ENCODE data around the gene ZC3H4.

DNA sequence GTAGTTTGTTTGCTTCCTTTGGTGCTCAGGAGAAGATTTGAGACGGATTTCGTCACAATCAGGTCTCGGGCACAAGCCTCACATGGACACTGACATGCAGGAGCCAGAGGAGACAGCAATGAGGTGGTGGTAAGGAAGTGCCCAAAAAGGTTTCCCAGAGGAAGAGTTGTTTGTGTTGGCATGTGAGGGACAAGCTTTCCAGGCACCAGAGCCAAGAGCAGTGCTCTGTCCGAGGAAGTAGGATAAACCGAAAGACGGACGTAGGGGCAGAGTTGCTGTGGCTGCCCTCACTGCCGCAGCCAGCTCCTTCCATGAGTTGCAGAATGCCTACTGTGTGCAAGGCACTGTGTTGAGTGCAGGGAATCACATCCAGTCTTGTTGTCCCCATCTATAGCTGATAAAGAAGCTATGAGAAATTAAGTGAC is 44.8 kb upstream of the ZC3H4 start:
- TF ChIP-seq GATA3 (IDR thresholded peaks at IDR 0.05; ENCODE audit: low read depth, low read length) (no peak), GATA2 (IDR thresholded peaks at IDR 0.05; ENCODE audit: low read depth, low read length) (no peak)
